ENCODE results near the gene LRRC7. TPM values are rescaled to one million over a fixed set of nuclear protein-coding genes. Genes with fewer than 3 reads are reported as not detected.

Gene LRRC7
- total RNA-seq, 2 donors from 2014 or later = 2.8 to 3.0 TPM

DNA sequence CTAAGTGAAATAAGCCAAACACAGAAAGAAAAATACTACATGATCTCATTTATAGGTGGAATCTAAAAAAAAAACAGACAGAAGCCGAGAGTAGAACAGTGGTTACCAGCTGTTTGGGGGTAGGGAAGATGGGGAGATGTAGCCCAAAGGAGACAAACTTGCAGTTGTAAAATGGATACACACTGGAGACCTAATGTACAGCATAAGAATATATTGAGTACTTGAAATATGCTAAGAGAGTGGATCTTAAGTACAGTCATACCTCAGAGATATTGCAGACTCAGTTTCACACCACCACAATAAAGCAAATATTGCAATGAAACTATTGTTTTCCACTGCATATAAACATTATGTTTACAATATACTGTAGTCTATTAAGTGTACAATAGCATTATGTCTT, 320.9 kb downstream of the LRRC7 start:
- no peaks in the 10 kb centered on the region for H3K4me1 ChIP-seq (replicated peaks)
- H3K4me3 ChIP-seq = no peak overlapping the region
- H3K36me3 ChIP-seq = no peaks in the 10 kb centered on the region
- no peak for DNase-seq (ENCODE audit: low spot score)
- WGBS = 93% methylated on average over 1 of the region's 1 CpG
- intact Hi-C loops (cut with DNase I) = no loop called here
- TF ChIP-seq POLR2A (IDR thresholded peaks at IDR 0.05) (no peak), POLR2AphosphoS5 (IDR thresholded peaks at IDR 0.05) (no peak)
- TF ChIP-seq, protein P1, sequence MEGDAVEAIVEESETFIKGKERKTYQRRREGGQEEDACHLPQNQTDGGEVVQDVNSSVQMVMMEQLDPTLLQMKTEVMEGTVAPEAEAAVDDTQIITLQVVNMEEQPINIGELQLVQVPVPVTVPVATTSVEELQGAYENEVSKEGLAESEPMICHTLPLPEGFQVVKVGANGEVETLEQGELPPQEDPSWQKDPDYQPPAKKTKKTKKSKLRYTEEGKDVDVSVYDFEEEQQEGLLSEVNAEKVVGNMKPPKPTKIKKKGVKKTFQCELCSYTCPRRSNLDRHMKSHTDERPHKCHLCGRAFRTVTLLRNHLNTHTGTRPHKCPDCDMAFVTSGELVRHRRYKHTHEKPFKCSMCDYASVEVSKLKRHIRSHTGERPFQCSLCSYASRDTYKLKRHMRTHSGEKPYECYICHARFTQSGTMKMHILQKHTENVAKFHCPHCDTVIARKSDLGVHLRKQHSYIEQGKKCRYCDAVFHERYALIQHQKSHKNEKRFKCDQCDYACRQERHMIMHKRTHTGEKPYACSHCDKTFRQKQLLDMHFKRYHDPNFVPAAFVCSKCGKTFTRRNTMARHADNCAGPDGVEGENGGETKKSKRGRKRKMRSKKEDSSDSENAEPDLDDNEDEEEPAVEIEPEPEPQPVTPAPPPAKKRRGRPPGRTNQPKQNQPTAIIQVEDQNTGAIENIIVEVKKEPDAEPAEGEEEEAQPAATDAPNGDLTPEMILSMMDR (IDR thresholded peaks at IDR 0.05) = no peak
- no peak overlapping the region for H3K27ac ChIP-seq
- H3K9me3 ChIP-seq = no peaks in the 10 kb centered on the region
- no peaks in the 10 kb centered on the region for H3K27me3 ChIP-seq (replicated peaks; ENCODE audit: insufficient read depth)

GRCh38 chr1:69898403-69898947, 330.8 kb downstream of the LRRC7 start:
- no peaks in the 10 kb centered on the region for H3K4me1 ChIP-seq (replicated peaks)
- no peak for TF ChIP-seq POLR2A (IDR thresholded peaks at IDR 0.05)
- TF ChIP-seq POLR2AphosphoS5 (IDR thresholded peaks at IDR 0.05) = no peak
- TF ChIP-seq, protein P1 (IDR thresholded peaks at IDR 0.05) = no peak
- H3K27me3 ChIP-seq (replicated peaks; ENCODE audit: insufficient read depth) = no peaks in the 10 kb centered on the region
- intact Hi-C loops (cut with DNase I) = no loop called here
- 85% methylated on average over 5 of the region's 5 CpGs for WGBS
- no peak overlapping the region for H3K27ac ChIP-seq
- H3K4me3 ChIP-seq = no peak overlapping the region
- no peaks in the 10 kb centered on the region for H3K9me3 ChIP-seq
- no peak for DNase-seq (ENCODE audit: low spot score)
- H3K36me3 ChIP-seq = no peaks in the 10 kb centered on the region

- DNase-seq (ENCODE audit: low spot score) = no peak
- H3K4me1 ChIP-seq (replicated peaks) = no peaks in the 10 kb centered on the region
- TF ChIP-seq POLR2A (IDR thresholded peaks at IDR 0.05) (no peak), POLR2AphosphoS5 (IDR thresholded peaks at IDR 0.05) (no peak)
- TF ChIP-seq, protein P1 (IDR thresholded peaks at IDR 0.05) = no peak
- no peak overlapping the region for H3K4me3 ChIP-seq
- H3K36me3 ChIP-seq = no peaks in the 10 kb centered on the region
- H3K27ac ChIP-seq = no peak overlapping the region
- intact Hi-C loops (cut with DNase I) = no loop called here
- no peaks in the 10 kb centered on the region for H3K9me3 ChIP-seq
- 59% methylated on average over 1 of the region's 1 CpG for WGBS
- H3K27me3 ChIP-seq (replicated peaks; ENCODE audit: insufficient read depth) = no peaks in the 10 kb centered on the region
These were observed 343.6 kb downstream of the LRRC7 start for GRCh38 chr1:69911301-69911801.

DNA sequence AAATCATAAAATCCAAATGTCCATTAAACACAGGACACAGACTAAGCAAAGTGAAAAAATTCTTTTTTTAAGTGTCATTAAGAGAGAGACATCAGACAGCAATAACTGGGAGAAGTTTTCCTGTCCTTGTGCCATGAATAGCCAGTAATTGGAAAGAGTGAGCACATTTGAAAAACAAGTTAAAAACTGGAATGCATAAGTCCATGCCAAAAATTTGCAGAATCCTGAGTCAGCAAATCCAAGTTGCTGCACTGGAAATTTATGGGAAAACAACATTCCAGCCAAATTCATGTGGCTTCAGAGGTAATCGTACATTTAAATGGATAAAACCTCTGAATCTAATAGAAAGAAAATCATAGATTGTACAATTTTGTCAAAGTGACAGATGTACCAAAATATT, 346.3 kb downstream of the LRRC7 start:
- Histone ChIP-seq H3K27ac (no peak overlapping the region), H3K4me1 (replicated peaks) (no peaks in the 10 kb centered on the region), H3K36me3 (no peaks in the 10 kb centered on the region), H3K27me3 (replicated peaks; ENCODE audit: insufficient read depth) (no peaks in the 10 kb centered on the region), H3K9me3 (no peaks in the 10 kb centered on the region), H3K4me3 (no peak overlapping the region)
- intact Hi-C loops (cut with DNase I) = no loop called here
- WGBS = 19% methylated on average over 1 of the region's 1 CpG
- no peak for DNase-seq (ENCODE audit: low spot score)
- TF ChIP-seq POLR2AphosphoS5 (IDR thresholded peaks at IDR 0.05) = no peak
- TF ChIP-seq, protein P1 (IDR thresholded peaks at IDR 0.05) = no peak
- TF ChIP-seq POLR2A (IDR thresholded peaks at IDR 0.05) = no peak

All from prostate gland (tissue), 2 donors.